AG04449 (cell line): ENCODE measurements around the gene UBE2J2.

ENCODE experiments used
- CTCF ChIA-PET: fragments of 350-600 bp; formaldehyde crosslinking; extraction: SDS; loops from one replicate; lab custom pipeline; 2021; ENCODE audit warnings: antibody characterized with exemption; lab: Yijun Ruan, JAX
- POLR2A ChIA-PET: fragments of 400-600, 350-600 bp; formaldehyde crosslinking; extraction: SDS; loops from one replicate; lab custom pipeline; 2020; ENCODE audit warnings: antibody characterized with exemption, inconsistent platforms; lab: Yijun Ruan, JAX
- DNase-seq: peaks from one replicate; pipeline ENCODE4 v3.0.0-alpha.2; 2010; ENCODE audit warnings: low read depth, low spot score
- H3K4me3 ChIP-seq: 2 replicates; pipeline ENCODE4 v1.5.1; 2011; ENCODE audit warnings: low read depth, mild to moderate bottlenecking, control low read depth, low read length
- CTCF ChIP-seq: IDR thresholded peaks from one replicate; pipeline ENCODE4 v1.5.1; 2011; ENCODE audit warnings: mild to moderate bottlenecking, moderate library complexity, low read length, control low read depth, inconsistent platforms; ENCODE audit not compliant: insufficient read depth; ENCODE audit errors: missing control alignments

The UBE2J2 gene

GRCh38 chr1:1307261-1307922, 33.7 kb upstream of the UBE2J2 start:
- peak overlapping the region; percentile 68 for H3K4me3 ChIP-seq
- no peak for DNase-seq
- CTCF ChIA-PET: interaction anchor here (0.9 kb wide), 1 partner anchor 185 kb away, joined by 3 read pairs; no protein-coding TSS in a partner anchor
- TF ChIP-seq CTCF: no peak
- POLR2A ChIA-PET: no interaction called here

- POLR2A ChIA-PET: no interaction called here
- CTCF ChIA-PET: interaction anchor here (0.9 kb wide), 1 partner anchor 184 kb away, joined by 3 read pairs; no protein-coding TSS in a partner anchor
- no peak for TF ChIP-seq CTCF
- H3K4me3 ChIP-seq: peak overlapping the region; percentile 68
- DNase-seq: no peak
Observed at GRCh38 chr1:1306661-1307260, 33.1 kb upstream of the UBE2J2 start.

- DNase-seq: no peak
- CTCF ChIA-PET: interaction anchor here (0.9 to 2.1 kb wide), 3 partner anchors 17 to 184 kb away, joined by 3 to 16 read pairs (median 3); no protein-coding TSS in a partner anchor
- peak; percentile 45 for TF ChIP-seq CTCF
- POLR2A ChIA-PET: interaction anchor here (1.3 kb wide), 1 partner anchor 16 kb away, joined by 4 read pairs; no protein-coding TSS in a partner anchor
- H3K4me3 ChIP-seq: peak overlapping the region; percentile 68
Observed at GRCh38 chr1:1306070-1306660, 32.5 kb upstream of the UBE2J2 start.

GRCh38 chr1:1305300-1306069, 31.8 kb upstream of the UBE2J2 start:
- no peak for DNase-seq
- CTCF ChIA-PET: interaction anchor here (0.9 to 2.1 kb wide), 7 partner anchors 15 to 183 kb away, joined by 3 to 16 read pairs (median 4); partner anchors contain the start of gene UBE2J2
- POLR2A ChIA-PET: interaction anchor here (0.6 to 1.3 kb wide), 5 partner anchors 11 to 70 kb away, joined by 3 to 4 read pairs (median 4); partner anchors contain the start of gene AURKAIP1
- peak overlapping the region; percentile 68 for H3K4me3 ChIP-seq
- TF ChIP-seq CTCF: peak; percentile 6

- ChIA-PET CTCF (interaction anchor here (0.9 to 2.1 kb wide), 7 partner anchors 14 to 183 kb away, joined by 3 to 16 read pairs (median 4); partner anchors contain the start of gene UBE2J2), POLR2A (interaction anchor here (0.6 to 1.3 kb wide), 5 partner anchors 10 to 71 kb away, joined by 3 to 4 read pairs (median 4); partner anchors contain the start of gene AURKAIP1)
- DNase-seq: no peak
- peak overlapping the region; percentile 68 for H3K4me3 ChIP-seq
- no peak for TF ChIP-seq CTCF
Observed at GRCh38 chr1:1304331-1305299, 31.0 kb upstream of the UBE2J2 start.
